Ascending aorta (tissue), 2 donors: Measurements from ENCODE around the gene PXDN. TPM values are rescaled to one million over a fixed set of nuclear protein-coding genes. Genes with fewer than 3 reads are reported as not detected.
"Not testable (repeated sequence)": the region's sequence is repeated elsewhere in the genome, so short reads cannot be mapped to it uniquely, and the experiment has no call there.

ENCODE experiments used
- DNase-seq, 2 donors: peaks; one replicate each; pipeline ENCODE4 v3.0.0-alpha.2; 2019; ENCODE audit warnings: low spot score in 2 of 2
- H3K27ac ChIP-seq, 2 donors: fragments of 200-600 bp; sonication (generic); one replicate each; pipeline ENCODE4 v1.5.1; 2016 to 2017; ENCODE audit warnings: mild to moderate bottlenecking in 1 of 2
- H3K27me3 ChIP-seq: fragments of 200-600 bp; sonication (generic); one replicate; pipeline ENCODE4 v1.5.1; 2017
- H3K36me3 ChIP-seq, 2 donors: fragments of 200-600 bp; sonication (generic); one replicate each; pipeline ENCODE4 v1.5.1; 2016
- H3K4me1 ChIP-seq, 2 donors: fragments of 200-600 bp; sonication (generic); one replicate each; pipeline ENCODE4 v1.5.1; 2016 to 2017; ENCODE audit warnings: mild to moderate bottlenecking in 1 of 2
- H3K4me3 ChIP-seq, 2 donors: fragments of 200-600 bp; sonication (generic); one replicate each; pipeline ENCODE4 v1.5.1; 2016 to 2017; ENCODE audit warnings: mild to moderate bottlenecking in 1 of 2
- H3K9me3 ChIP-seq, 2 donors: fragments of 200-600 bp; sonication (generic); one replicate each; pipeline ENCODE4 v1.5.1; 2016
- intact Hi-C: fragments of 100-400 bp; cut with DNase I; formaldehyde crosslinking; loops from one replicate; pipeline ENCODE4 v1.15.1; 2023
- total RNA-seq: library from RNA; depleted of rRNA; stranded (reverse); fragments of >200 nt; gene quantifications from one replicate; pipeline ENCODE4 v1.1.0, GENCODE V29; 2016
- TF ChIP-seq, protein P1 (sequence below), 3 experiments: fragments of 200-600 bp in 2 of 3; fragments of 450-650 bp in 1 of 3; sonication (generic) in 2 of 3; IDR thresholded peaks; one replicate each; pipeline ENCODE4 v1.5.1; 2016 to 2019; ENCODE audit warnings: antibody characterized with exemption in 3 of 3, mild to moderate bottlenecking in 1 of 3, moderate library complexity in 1 of 3

The PXDN gene
- total RNA-seq, 1 donor from 2014 or later, result 188 TPM

GRCh38 chr2:1767939-1768691 lies 23.8 kb upstream of the PXDN start:
- TF ChIP-seq, protein P1, sequence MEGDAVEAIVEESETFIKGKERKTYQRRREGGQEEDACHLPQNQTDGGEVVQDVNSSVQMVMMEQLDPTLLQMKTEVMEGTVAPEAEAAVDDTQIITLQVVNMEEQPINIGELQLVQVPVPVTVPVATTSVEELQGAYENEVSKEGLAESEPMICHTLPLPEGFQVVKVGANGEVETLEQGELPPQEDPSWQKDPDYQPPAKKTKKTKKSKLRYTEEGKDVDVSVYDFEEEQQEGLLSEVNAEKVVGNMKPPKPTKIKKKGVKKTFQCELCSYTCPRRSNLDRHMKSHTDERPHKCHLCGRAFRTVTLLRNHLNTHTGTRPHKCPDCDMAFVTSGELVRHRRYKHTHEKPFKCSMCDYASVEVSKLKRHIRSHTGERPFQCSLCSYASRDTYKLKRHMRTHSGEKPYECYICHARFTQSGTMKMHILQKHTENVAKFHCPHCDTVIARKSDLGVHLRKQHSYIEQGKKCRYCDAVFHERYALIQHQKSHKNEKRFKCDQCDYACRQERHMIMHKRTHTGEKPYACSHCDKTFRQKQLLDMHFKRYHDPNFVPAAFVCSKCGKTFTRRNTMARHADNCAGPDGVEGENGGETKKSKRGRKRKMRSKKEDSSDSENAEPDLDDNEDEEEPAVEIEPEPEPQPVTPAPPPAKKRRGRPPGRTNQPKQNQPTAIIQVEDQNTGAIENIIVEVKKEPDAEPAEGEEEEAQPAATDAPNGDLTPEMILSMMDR (IDR thresholded peaks at IDR 0.05), result no peak
- H3K36me3 ChIP-seq, result no peaks in the 10 kb centered on the region
- no peak for DNase-seq
- no peak overlapping the region for H3K27ac ChIP-seq
- H3K4me1 ChIP-seq, result peaks cover 4 to 8% of the 10 kb centered on the region in 2 donors
- no peak overlapping the region for H3K4me3 ChIP-seq
- no peaks in the 10 kb centered on the region for H3K9me3 ChIP-seq
- intact Hi-C loops, result no loop called here
- no peaks in the 10 kb centered on the region for H3K27me3 ChIP-seq

DNA sequence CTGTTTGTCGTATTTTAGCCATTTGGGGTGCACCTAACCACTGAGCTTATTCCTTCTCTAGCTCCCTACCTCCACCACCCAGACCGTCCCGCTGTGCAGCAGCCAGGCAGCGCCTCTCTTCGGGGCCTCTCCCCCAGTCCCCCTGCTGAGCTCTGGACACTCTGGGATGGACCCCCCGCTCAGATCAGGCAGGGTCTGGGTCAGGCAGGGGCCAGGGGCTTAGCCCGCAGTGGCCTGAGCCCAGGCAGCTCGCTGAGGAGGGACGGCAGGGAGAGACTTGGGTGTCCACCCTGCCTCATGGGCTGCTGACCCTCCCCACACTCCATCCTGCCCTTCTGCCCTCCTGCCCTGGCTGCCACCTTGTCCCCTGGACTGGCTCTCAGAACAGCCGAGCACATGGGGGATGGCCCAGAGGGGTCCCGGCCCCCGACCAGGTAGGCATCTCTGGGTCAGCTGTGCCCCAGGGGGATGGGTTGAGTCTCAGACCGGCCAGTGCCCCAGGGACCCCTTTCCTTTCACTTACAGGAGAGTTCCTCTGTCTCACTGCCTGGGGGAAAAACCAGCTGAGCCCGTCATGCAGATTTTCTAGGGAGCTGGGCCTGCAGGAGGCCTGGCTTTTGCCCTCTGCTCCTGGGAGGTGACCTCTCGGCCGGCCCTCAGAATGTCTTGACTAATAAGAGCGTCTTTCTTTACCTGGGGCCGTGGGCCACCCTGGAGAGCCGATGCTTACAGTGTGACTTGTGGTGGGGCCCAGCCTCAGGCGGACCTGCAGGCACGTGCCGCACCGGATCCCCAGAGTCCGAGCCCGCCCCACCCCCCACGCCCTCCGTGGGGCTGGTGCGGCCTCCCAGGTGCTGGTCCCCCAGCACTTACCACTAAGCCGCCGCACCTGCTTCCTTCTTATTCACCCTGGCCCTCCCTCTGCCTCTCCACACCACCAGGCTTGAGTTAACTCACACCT lies 22.8 kb upstream of the PXDN start:
- Histone ChIP-seq H3K27me3 (no peaks in the 10 kb centered on the region), H3K4me1 (no peaks in the 10 kb centered on the region), H3K27ac (no peak overlapping the region), H3K36me3 (no peaks in the 10 kb centered on the region), H3K9me3 (no peaks in the 10 kb centered on the region), H3K4me3 (no peak overlapping the region)
- intact Hi-C loops, result no loop called here
- TF ChIP-seq, protein P1 (IDR thresholded peaks at IDR 0.05), result no peak
- DNase-seq, result no peak

GRCh38 chr2:1766425-1766824 lies 22.1 kb upstream of the PXDN start:
- H3K27ac ChIP-seq, result no peak overlapping the region

DNA sequence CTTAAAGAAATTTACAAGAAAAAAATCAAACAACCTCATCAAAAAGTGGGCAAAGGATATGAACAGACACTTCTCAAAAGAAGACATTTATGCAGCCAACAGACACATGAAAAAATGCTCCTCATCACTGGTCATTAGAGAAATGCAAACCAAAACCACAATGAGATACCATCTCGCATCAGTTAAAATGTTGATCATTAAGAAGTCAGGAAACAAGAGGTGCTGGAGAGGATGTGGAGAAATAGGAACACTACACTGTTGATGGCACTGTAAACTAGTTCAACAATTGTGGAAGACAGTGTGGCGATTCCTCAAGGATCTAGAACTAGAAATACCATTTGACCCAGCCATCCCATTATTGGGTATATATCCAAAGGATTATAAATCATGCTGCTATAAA lies 20.9 kb upstream of the PXDN start:
- intact Hi-C loops, H3K27ac ChIP-seq, H3K4me3 ChIP-seq: not testable (repeated sequence)

More at GRCh38 chr2:1766425-1766824, 22.1 kb upstream of the PXDN start:
- intact Hi-C loops, result no loop called here
- no peaks in the 10 kb centered on the region for H3K4me1 ChIP-seq
- TF ChIP-seq, protein P1 (IDR thresholded peaks at IDR 0.05), result no peak
- no peaks in the 10 kb centered on the region for H3K27me3 ChIP-seq
- H3K9me3 ChIP-seq, result no peaks in the 10 kb centered on the region
- H3K4me3 ChIP-seq, result no peak overlapping the region
- H3K36me3 ChIP-seq, result no peaks in the 10 kb centered on the region
- DNase-seq, result no peak

DNA sequence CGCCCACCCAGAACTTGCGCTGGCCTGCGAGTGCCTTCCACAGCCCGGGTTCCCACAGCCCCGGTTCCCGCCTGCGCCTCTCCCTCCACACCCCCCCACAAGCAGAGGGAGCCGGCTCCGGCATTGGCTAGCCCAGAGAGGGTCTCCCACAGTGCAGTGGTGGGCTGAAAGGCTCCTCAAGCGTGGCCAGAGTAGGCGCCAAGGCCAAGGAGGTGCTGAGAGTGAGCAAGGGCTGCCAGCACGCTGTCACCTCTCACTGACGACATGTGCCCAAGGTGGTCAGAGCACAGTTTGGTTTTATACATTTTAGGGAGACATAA lies 15.3 kb upstream of the PXDN start:
- H3K4me1 ChIP-seq, result no peaks in the 10 kb centered on the region
- intact Hi-C loops, result no loop called here
- DNase-seq, result peak in 1 of 2 donors; percentile 35
- H3K4me3 ChIP-seq, result no peak overlapping the region
- no peak overlapping the region for H3K27ac ChIP-seq
- H3K36me3 ChIP-seq, result no peaks in the 10 kb centered on the region
- TF ChIP-seq, protein P1 (IDR thresholded peaks at IDR 0.05), result no peak
- no peaks in the 10 kb centered on the region for H3K27me3 ChIP-seq
- no peaks in the 10 kb centered on the region for H3K9me3 ChIP-seq

More for the DNA sequence above, 20.9 kb upstream of the PXDN start:
- H3K36me3 ChIP-seq, DNase-seq, H3K4me1 ChIP-seq, H3K27me3 ChIP-seq, H3K9me3 ChIP-seq: not testable (repeated sequence)
